ENCODE measurements around the gene PRKAG1. TPM values are rescaled to one million over a fixed set of nuclear protein-coding genes. Genes with fewer than 3 reads are reported as not detected.
A peak's percentile ranks its signal among the peaks of the same experiment; 100 is the strongest.

PRKAG1 gene
- total RNA-seq, 2 donors from 2014 or later: 49.5 to 54.8 TPM

DNA sequence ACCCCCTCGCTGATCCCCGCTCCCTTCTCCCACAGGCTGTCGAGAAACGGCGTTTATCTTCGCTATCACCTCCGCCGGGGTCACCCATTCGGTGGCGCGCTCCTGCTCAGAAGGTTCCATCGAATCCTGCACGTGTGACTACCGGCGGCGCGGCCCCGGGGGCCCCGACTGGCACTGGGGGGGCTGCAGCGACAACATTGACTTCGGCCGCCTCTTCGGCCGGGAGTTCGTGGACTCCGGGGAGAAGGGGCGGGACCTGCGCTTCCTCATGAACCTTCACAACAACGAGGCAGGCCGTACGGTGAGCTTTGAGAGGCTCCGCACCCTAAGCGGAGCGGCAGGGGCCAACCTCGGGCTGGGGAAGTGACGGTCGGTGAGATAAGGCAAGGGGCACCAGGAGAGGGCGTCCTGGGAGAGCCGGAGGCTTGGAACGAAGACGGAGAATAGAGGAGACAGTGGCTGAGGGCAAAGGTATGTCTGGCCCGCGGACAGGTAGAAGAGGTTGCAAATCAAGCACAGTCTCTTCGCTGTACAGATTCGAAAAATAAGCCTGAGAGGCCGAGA is 38.1 kb downstream of the PRKAG1 start:
- TF ChIP-seq, protein P1, sequence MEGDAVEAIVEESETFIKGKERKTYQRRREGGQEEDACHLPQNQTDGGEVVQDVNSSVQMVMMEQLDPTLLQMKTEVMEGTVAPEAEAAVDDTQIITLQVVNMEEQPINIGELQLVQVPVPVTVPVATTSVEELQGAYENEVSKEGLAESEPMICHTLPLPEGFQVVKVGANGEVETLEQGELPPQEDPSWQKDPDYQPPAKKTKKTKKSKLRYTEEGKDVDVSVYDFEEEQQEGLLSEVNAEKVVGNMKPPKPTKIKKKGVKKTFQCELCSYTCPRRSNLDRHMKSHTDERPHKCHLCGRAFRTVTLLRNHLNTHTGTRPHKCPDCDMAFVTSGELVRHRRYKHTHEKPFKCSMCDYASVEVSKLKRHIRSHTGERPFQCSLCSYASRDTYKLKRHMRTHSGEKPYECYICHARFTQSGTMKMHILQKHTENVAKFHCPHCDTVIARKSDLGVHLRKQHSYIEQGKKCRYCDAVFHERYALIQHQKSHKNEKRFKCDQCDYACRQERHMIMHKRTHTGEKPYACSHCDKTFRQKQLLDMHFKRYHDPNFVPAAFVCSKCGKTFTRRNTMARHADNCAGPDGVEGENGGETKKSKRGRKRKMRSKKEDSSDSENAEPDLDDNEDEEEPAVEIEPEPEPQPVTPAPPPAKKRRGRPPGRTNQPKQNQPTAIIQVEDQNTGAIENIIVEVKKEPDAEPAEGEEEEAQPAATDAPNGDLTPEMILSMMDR (IDR thresholded peaks at IDR 0.05): no peak
- H3K4me1 ChIP-seq: peaks cover 36% of the 10 kb centered on the region
- peak; percentile 64 for DNase-seq
- no peaks in the 10 kb centered on the region for H3K36me3 ChIP-seq
- H3K9ac ChIP-seq (ENCODE audit: low read depth in 2 of 2, low read length in 2 of 2): no peak overlapping the region
- H3K9me3 ChIP-seq: no peaks in the 10 kb centered on the region
- intact Hi-C loops (cut with DNase I): loop anchor here (10.0 kb wide), 1 partner anchor 126 kb away; the partner anchor contains the start of gene DDX23
- peak overlapping the region; percentile 27 for H3K4me3 ChIP-seq
- H3K27me3 ChIP-seq: peaks cover 59% of the 10 kb centered on the region
- H3K27ac ChIP-seq: no peak overlapping the region

DNA sequence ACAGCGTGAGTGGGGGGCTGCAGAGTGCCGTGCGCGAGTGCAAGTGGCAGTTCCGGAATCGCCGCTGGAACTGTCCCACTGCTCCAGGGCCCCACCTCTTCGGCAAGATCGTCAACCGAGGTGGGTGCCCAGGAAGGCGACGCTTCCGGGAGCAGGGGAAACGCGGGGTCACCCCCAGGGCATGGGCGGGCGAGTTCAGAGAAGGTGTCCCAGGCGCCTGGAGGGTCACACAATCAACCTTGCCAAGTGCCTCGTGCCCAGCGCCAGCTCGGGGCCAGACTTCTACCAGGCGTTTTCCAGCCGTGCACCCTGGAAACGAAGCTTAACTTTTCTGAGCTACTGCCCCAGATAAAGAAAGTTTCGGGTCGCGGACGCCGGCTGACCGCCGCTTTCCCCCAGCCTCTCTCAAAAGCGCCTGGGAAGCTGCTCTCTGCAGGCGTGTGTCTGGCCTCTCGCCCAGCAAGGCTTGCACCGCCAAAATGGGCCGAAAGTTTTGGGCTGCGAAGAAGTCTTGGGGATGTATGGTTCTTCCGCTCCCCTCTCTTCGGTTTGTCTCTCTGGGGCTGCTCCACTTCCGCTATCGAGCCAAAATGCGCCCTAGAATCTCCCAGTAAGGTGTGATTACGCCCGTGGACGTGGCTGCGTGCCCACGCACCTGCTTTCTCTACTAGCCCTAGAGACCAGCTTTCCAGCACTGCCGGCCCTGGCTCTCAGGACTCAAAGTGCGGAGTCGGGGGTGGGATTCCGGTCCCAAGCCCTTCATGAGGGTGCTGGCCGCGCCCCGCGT is 38.8 kb downstream of the PRKAG1 start:
- no peaks in the 10 kb centered on the region for H3K9me3 ChIP-seq
- H3K4me1 ChIP-seq: peaks cover 36% of the 10 kb centered on the region
- no peak overlapping the region for H3K27ac ChIP-seq
- no peak for DNase-seq
- no peaks in the 10 kb centered on the region for H3K36me3 ChIP-seq
- H3K4me3 ChIP-seq: peak overlapping the region; percentile 27
- H3K27me3 ChIP-seq: peaks cover 58% of the 10 kb centered on the region
- TF ChIP-seq, protein P1 (IDR thresholded peaks at IDR 0.05): no peak
- H3K9ac ChIP-seq (ENCODE audit: low read depth in 2 of 2, low read length in 2 of 2): peak overlapping the region; percentile 28 to 37
- intact Hi-C loops (cut with DNase I): loop anchor here (5.0 to 10.0 kb wide), 2 partner anchors 42 to 125 kb away; partner anchors contain the start of gene DDX23

DNA sequence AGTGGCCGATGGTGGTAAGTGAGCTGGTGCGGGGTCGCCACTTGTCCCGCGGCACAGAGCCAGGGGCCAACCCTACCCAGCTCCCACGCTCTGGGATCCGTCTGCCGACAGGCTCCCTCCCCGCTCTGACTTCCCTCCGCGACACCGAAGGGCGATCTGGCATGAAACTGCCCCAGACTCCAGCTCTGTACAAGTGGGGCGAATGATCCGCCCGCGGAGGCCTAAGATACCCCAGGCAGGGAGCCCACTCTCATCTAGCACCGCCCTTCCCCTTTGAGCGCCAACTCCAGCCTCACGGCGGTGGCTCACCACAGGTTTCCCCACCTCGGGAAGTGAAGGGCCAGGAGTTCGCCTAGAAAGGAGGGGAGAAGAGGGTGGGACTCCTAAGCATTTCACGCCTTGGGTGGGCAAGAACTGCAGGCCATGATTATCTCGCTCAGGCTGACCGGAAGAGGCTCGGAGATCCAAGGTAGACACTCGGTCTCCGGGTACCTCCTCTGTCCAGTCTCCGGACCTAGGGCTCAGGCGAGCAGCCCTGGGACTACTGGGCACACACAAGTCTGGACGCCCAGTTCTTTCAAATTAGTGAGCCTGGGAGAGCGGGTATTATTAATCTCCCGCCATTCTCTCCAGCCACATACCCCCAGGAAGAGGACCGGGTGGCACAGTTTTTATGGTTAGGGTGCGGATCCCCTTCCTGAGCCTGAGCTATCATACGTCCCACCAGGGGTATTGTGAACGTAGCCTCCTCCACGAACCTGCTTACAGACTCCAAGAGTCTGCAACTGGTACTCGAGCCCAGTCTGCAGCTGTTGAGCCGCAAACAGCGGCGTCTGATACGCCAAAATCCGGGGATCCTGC is 39.6 kb downstream of the PRKAG1 start:
- Histone ChIP-seq H3K4me3 (peak overlapping the region; percentile 27), H3K27ac (no peak overlapping the region), H3K4me1 (peaks cover 36% of the 10 kb centered on the region), H3K36me3 (no peaks in the 10 kb centered on the region), H3K9me3 (no peaks in the 10 kb centered on the region), H3K27me3 (peaks cover 64% of the 10 kb centered on the region), H3K9ac (ENCODE audit: low read depth in 2 of 2, low read length in 2 of 2) (peak overlapping the region; percentile 28 to 37)
- TF ChIP-seq, protein P1 (IDR thresholded peaks at IDR 0.05): no peak
- intact Hi-C loops (cut with DNase I): loop anchor here (5.0 kb wide), 1 partner anchor 42 kb away; no protein-coding TSS in a partner anchor
- no peak for DNase-seq

DNA sequence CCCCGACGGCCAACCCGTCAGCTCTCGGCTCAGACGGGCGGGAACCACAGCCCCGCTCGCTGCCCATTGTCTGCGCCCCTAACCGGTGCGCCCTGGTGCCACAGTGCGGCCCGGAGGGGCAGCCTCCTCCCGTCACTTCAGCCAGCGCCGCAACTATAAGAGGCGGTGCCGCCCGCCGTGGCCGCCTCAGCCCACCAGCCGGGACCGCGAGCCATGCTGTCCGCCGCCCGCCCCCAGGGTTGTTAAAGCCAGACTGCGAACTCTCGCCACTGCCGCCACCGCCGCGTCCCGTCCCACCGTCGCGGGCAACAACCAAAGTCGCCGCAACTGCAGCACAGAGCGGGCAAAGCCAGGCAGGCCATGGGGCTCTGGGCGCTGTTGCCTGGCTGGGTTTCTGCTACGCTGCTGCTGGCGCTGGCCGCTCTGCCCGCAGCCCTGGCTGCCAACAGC is 40.3 kb downstream of the PRKAG1 start, which contains the start of gene WNT1:
Gene WNT1, plus strand, starts transcription at position 32 of the 450 bp plus-strand sequence. Its CDS starts 329 bp downstream, at position 361.
- Histone ChIP-seq H3K9me3 (no peaks in the 10 kb centered on the region), H3K27me3 (peaks cover 71% of the 10 kb centered on the region), H3K27ac (no peak within 1 kb of the TSS), H3K4me3 (peak within 1 kb of the TSS; percentile 27), H3K36me3 (no peaks in the 10 kb centered on the region), H3K9ac (ENCODE audit: low read depth in 2 of 2, low read length in 2 of 2) (peak within 1 kb of the TSS; percentile 16 to 28), H3K4me1 (peaks cover 36% of the 10 kb centered on the region)
- no peak for DNase-seq
- TF ChIP-seq, protein P1 (IDR thresholded peaks at IDR 0.05): peak; percentile 39
- intact Hi-C loops (cut with DNase I): loop anchor here (5.0 kb wide), 1 partner anchor 41 kb away; no protein-coding TSS in a partner anchor
